Naive thymus-derived CD8-positive, alpha-beta T cell (primary cell): ENCODE results near the gene TIMM23. TPM values are rescaled to one million over a fixed set of nuclear protein-coding genes. Genes with fewer than 3 reads are reported as not detected.
"Not testable (repeated sequence)": the region's sequence is repeated elsewhere in the genome, so short reads cannot be mapped to it uniquely, and the experiment has no call there.

Experiments used
- ATAC-seq, 2 donors: fragments of 150-1000 bp; cut with Tn5 transposase in 1 of 2; sonication (Bioruptor Pico), chemical (Tn5 transposase) in 1 of 2; 1 replicate in 1 of 2; 2 replicates in 1 of 2; pipeline ENCODE4 v1.10.0; 2021; ENCODE audit warnings: mild to moderate bottlenecking in 2 of 2, moderate library complexity in 2 of 2
- POLR2A ChIA-PET: fragments of 350-600 bp; sonication (Branson Sonifier 250); formaldehyde crosslinking; loops from one replicate; lab custom pipeline; 2021; ENCODE audit warnings: antibody characterized with exemption; lab: Charles Lee
- DNase-seq, 10 donors: peaks; one replicate each; pipeline versions ENCODE4 v3.0.0 to v3.0.0-alpha.2; 2020 to 2022
- H3K27ac Mint-ChIP-seq, 10 donors: one replicate each; pipeline ENCODE4 v1.8.0; 2020 to 2022; ENCODE audit warnings: mild to moderate bottlenecking in 10 of 10, mixed read lengths in 10 of 10, moderate library complexity in 4 of 10, inconsistent platforms in 1 of 10
- H3K27me3 Mint-ChIP-seq, 5 donors: one replicate each; pipeline ENCODE4 v1.8.0; 2021 to 2022; ENCODE audit warnings: mixed read lengths in 5 of 5
- H3K36me3 Mint-ChIP-seq, 3 donors: one replicate each; pipeline ENCODE4 v1.8.0; 2020 to 2022; ENCODE audit warnings: mixed read lengths in 3 of 3, mild to moderate bottlenecking in 2 of 3, inconsistent platforms in 1 of 3
- H3K4me1 Mint-ChIP-seq, 4 donors: one replicate each; pipeline ENCODE4 v1.8.0; 2021 to 2022; ENCODE audit warnings: mixed read lengths in 4 of 4
- H3K4me3 Mint-ChIP-seq, 10 donors: one replicate each; pipeline ENCODE4 v1.8.0; 2020 to 2022; ENCODE audit warnings: mild to moderate bottlenecking in 10 of 10, mixed read lengths in 10 of 10, moderate library complexity in 6 of 10, inconsistent platforms in 1 of 10
- H3K9me3 Mint-ChIP-seq, 9 donors: one replicate each; pipeline ENCODE4 v1.8.0; 2020 to 2022; ENCODE audit warnings: mixed read lengths in 9 of 9, mild to moderate bottlenecking in 3 of 9, inconsistent platforms in 1 of 9, moderate library complexity in 1 of 9
- polyA plus RNA-seq, 3 donors: library from polyadenylated mRNA; unstranded; fragments of 300-500 nt; fragmentation: Illumina TruSeq; gene quantifications; one replicate each; pipeline ENCODE4 v1.2.3, GENCODE V29; 2021
- total RNA-seq, 8 experiments: library from RNA in 2 of 8; stranded (reverse) in 2 of 8; gene quantifications; one replicate each; pipeline ENCODE4 v1.2.3 and lab custom pipeline; 2021 to 2026

Gene TIMM23
- total and polyA plus RNA-seq, 5 experiments from 2014 or later: 25.1 to 53.6 (median 42.7) TPM

- not testable (repeated sequence) for H3K27ac Mint-ChIP-seq, H3K27me3 Mint-ChIP-seq, H3K4me1 Mint-ChIP-seq, H3K36me3 Mint-ChIP-seq, ATAC-seq, DNase-seq, H3K9me3 Mint-ChIP-seq, H3K4me3 Mint-ChIP-seq
- POLR2A ChIA-PET: interaction anchor here (1.0 kb wide), 1 partner anchor 9 kb away, joined by 5 read pairs; no protein-coding TSS in a partner anchor
Measured at GRCh38 chr10:46049497-46049831, 77.2 kb downstream of the TIMM23 start.

DNA sequence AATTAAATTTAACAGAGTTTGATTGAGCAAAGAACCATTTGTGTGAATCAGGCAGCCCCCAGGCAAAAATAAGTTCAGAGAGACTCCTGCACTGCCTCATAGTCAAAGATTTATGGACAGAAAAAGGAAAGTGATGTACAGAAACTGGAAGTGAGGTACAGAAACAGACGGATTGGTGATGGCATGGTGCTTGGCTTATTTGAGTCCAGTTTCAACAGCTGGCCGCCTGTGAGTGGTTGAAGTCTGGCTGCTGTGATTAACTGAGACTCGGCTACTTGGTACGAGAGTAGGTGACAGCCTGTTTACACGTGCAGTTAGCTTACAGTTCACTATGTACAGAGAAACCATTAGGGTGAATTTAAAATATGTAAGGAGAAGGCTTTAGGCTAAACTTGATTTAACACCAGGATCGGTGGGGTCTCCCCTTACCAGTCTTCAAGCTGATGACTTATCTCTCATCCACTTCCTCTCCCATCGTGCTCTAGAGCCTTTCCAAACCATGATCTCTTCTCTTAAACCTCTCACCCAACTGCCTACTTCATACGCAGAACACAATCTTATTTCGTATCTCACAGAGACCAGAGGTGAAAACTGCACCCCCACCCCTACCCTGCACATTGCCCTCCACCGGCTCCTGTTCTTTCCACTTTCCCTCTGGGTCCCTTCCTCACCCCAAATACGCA lies 78.8 kb downstream of the TIMM23 start:
- H3K36me3 Mint-ChIP-seq: no peaks in the 10 kb centered on the region
- peak overlapping the region in 3 of 10 donors; percentile 17 to 58 (median 53) for H3K27ac Mint-ChIP-seq
- ATAC-seq: no peak
- no peak overlapping the region for H3K4me3 Mint-ChIP-seq
- no peak for DNase-seq
- peaks cover 0 to 2% (median 0%) of the 10 kb centered on the region in 5 donors for H3K27me3 Mint-ChIP-seq
- H3K4me1 Mint-ChIP-seq: peaks cover 4 to 13% (median 9%) of the 10 kb centered on the region in 4 donors
- POLR2A ChIA-PET: no interaction called here
- peaks cover 0 to under 1% (median 0%) of the 10 kb centered on the region in 9 donors for H3K9me3 Mint-ChIP-seq

DNA sequence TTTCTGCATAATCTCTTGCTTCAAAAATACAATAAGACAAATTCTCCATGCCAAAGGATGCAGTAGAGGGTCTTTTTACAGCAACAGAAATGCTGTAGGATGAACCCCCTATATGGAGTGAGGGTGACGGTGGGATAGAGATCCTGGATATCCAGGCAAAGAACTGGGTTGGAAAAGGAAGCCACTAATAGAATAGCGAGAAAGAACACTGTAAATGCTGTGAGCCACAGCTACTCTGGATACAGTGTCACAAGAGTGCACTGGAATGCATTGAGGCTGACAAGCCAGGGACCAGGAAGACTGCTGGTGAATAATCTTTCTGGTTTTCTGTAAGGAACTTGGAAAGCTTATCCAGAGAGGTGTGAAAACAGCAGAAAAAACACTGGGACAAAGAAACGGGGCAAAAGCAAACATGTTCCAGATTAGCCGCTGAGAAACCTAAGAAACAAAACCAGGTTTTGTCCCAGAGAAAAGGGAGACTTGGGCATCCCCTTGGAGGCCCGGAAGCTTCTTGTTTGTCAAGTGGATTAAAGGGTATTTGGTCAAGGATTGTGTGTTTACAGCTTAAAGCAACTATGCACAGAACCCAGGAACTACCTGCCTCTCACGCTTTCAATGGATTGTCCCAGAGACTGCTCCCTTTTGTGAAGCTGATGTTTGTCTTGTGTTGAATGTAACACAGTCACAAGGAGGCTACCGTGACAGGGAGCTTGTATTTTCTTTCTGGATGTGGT lies 79.9 kb downstream of the TIMM23 start:
- peaks cover 3 to 13% (median 9%) of the 10 kb centered on the region in 4 donors for H3K4me1 Mint-ChIP-seq
- no peak for DNase-seq
- POLR2A ChIA-PET: no interaction called here
- no peak overlapping the region for H3K4me3 Mint-ChIP-seq
- H3K27ac Mint-ChIP-seq: peak overlapping the region in 1 of 10 donors; percentile 62
- H3K9me3 Mint-ChIP-seq: peaks cover 0 to 9% (median 4%) of the 10 kb centered on the region in 9 donors
- peaks cover 0 to 2% (median 0%) of the 10 kb centered on the region in 5 donors for H3K27me3 Mint-ChIP-seq
- no peak for ATAC-seq
- H3K36me3 Mint-ChIP-seq: peaks cover 0 to 5% (median 3%) of the 10 kb centered on the region in 3 donors

DNA sequence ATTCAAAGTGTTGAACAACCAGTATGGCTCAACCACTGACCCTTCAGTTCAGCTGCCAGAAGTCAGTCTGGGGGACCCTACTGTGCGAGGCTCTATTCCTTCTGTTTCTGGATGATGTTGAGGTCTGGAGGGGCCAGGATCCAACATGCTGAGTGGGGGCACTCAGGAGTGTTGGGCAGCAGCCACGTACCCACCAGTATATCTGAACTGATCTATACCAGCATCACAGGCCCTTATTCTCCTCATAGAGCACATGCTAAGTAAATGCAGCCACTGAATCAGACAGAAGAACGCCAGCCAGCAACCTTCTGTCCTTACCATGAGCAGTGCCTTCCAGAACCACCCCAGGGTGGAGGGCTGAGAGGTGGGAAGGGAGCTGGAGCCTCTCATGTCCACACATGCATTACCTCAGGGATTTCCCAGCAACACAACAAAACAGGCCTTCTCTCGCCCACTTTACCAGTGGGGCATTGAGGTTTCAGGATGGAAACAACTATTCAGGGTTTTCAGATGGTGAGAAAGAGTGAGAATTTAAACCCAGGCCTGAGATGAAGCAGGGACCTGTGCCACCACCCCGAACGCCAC lies 80.6 kb downstream of the TIMM23 start:
- Mint-ChIP-seq H3K36me3 (peaks cover 0 to 9% (median 7%) of the 10 kb centered on the region in 3 donors), H3K9me3 (peaks cover 0 to 11% (median 4%) of the 10 kb centered on the region in 9 donors)
- POLR2A ChIA-PET: no interaction called here

More for the DNA sequence above, 80.6 kb downstream of the TIMM23 start:
- Mint-ChIP-seq H3K4me1 (peaks cover 3 to 13% (median 9%) of the 10 kb centered on the region in 4 donors), H3K27me3 (peaks cover 0 to 2% (median 0%) of the 10 kb centered on the region in 5 donors), H3K27ac (peak overlapping the region in 1 of 10 donors; percentile 62), H3K4me3 (no peak overlapping the region)
- DNase-seq: no peak
- ATAC-seq: no peak

Other genes with a start within 250 kb of the TIMM23 start
- 10 to 100 TPM; 57.3 to 69.1 TPM for gene WASHC2C, start 245.2 kb upstream of the TIMM23 start, total RNA-seq
- gene WASHC2C, start 245.2 kb upstream of the TIMM23 start, polyA plus RNA-seq: 10 to 100 TPM; 17.7 to 34.2 (median 19.4) TPM
- 10 to 100 TPM; 43.8 to 47.9 TPM for gene AGAP4, start 125.0 kb upstream of the TIMM23 start, total RNA-seq
- gene AGAP4, start 125.0 kb upstream of the TIMM23 start, polyA plus RNA-seq: 1 to 10 TPM in 1 of 3 donors, under 1 TPM in 2; 0.77 to 1.6 (median 0.99) TPM
- gene NCOA4, start 58.1 kb downstream of the TIMM23 start, total RNA-seq: 10 to 100 TPM; 90.0 to 90.1 TPM
- gene NCOA4, start 58.1 kb downstream of the TIMM23 start, polyA plus RNA-seq: 100 to 1,000 TPM; 153 to 162 (median 155) TPM
- not detected for gene MSMB, start 73.8 kb downstream of the TIMM23 start, total RNA-seq
- not detected for gene MSMB, start 73.8 kb downstream of the TIMM23 start, polyA plus RNA-seq